HG02763 (cell line): Measurements from ENCODE around the gene GSTA1.
"Not testable (repeated sequence)": the region's sequence is repeated elsewhere in the genome, so short reads cannot be mapped to it uniquely, and the experiment has no call there.

ENCODE experiments used
- ATAC-seq: cut with Tn5 transposase; IDR thresholded peaks from one replicate; pipeline ENCODE4 v1.9.1; 2021; ENCODE audit warnings: mild to moderate bottlenecking, moderate library complexity; ENCODE audit not compliant: unreplicated experiment

Gene GSTA1

DNA sequence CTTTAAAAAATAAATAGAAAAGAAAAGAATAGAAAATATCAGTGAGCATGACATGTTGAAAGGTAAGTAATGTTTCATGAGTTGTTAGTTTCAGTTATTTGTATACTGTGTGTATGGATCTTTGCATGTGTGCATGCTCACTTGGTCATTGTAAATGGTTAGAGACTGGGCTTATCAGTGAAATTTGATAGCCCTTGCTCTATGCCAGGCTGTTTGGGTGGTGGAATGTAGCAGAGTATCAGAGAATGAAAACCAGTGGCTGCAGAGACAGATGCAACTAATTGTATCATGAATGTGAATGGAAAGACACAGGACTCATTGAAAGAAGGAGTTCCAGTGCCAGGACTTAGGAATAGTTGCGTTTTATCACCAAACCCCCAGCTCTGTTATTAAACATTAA is 44.5 kb downstream of the GSTA1 start:
- ATAC-seq = no peak

DNA sequence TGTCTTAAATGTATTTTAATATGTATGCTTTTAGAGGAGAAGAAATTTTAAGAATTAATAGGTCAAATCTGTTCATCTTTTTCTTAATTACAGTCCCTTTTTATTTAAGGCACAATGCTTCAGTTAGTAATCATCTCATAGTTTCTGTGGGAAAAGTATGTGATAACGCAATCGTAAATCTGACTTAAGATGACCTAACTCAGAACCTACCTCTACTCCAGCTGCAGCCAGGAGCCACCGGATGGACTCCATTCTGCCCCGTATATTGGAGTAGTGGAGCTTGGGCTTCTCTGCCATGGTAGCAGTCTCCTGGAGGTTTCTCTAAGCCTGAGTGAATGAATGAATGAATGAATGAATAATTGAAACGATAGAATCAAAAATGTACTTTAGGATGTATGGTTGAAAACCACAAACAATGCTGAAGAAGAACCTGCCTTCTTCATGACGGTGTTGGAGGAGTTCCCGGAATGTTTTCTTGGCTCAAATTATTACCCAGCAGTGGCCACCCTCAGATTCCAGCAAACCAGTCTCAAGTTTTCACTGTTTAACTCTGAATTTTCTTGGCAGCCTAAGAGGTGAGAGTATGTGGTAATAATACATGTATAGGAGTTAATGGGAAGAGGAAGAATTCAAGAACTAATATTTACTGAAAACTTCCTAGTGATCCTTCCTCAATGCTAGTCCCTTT is 45.8 kb downstream of the GSTA1 start:
- ATAC-seq = not testable (repeated sequence)

DNA sequence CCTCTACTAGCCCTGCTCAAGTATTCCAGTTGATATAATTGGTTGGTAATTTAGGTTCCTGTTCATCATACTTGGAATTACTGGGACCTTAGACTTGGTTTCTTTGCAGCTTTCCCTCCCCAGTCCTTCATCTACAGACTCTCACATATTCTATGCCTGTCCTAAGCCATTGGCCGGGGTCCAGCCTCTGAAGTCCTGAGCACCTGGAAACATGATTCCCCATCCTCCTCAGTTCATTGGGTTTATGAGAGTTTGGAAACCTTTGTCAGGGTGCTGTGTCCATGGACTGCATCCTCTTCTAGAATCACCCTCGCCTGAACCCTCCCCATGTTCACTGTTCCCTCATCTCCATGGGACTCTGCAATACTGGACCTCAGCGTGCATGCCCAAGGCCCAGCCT is 49.2 kb downstream of the GSTA1 start:
- ATAC-seq = no peak

DNA sequence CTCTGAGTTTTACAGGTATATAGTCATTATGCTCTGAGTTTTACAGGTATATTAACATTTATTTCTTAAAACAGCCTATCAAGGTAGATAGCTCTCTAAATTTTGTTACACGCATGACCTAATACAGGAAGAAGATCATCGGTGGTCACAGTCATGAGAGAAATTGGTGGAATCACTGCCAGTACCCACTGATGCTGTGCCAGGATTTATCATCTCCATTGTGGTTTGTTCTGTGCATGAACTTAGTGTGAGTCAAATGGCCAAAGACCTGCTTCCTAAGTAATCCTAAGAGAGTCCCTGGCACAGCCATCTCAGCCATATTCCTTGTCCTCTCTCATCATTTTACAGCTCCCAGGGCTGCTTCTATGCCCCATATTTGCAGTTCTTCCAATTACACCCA is 50.5 kb downstream of the GSTA1 start:
- not testable (repeated sequence) for ATAC-seq

DNA sequence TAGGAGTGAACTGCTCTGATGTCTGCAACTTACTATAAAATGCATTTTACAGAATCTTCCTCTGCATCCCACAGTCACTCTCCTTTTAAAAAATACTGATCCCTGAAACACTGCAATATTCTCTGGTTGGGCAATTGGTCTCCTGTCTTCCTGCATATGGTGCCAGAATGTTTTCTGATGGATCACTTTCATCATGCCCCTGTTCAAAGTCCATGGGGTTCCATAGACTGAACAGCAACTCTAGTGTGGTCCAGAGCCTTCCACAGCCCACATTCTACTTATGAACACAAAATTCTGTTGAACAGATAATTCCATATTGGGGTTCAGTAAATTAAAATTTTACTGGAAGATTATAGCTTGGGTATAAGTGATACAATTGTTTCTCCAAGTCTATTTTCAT is 51.3 kb downstream of the GSTA1 start:
- ATAC-seq = no peak

DNA sequence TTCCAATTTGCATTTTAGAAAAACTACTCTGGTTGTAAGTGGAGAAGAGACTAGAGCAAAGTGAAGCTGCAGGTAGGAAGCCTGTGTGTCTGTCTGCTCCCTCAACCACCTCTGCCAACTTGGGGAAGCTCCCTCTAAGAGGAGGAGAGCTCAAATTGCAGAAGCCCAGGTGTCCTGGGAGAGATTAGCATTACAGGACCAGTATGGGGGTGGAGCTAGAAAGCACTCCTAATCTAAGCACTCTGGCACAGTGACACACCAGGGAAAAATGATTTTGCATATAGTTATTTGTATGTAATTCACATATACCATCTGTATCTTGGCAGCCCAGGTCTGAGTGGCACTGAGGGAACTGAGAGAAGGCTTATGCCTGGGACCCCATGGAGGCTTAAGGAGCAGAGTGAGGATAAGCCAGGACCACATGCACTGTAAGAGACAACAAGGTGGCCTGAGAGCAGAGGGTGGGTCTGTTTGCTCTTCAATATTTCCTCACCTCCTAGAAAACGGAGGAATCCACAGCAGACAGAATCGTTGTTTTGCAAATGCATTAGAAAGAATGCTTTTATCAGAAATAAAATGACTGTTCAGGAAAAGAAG is 54.0 kb downstream of the GSTA1 start:
- no peak for ATAC-seq

DNA sequence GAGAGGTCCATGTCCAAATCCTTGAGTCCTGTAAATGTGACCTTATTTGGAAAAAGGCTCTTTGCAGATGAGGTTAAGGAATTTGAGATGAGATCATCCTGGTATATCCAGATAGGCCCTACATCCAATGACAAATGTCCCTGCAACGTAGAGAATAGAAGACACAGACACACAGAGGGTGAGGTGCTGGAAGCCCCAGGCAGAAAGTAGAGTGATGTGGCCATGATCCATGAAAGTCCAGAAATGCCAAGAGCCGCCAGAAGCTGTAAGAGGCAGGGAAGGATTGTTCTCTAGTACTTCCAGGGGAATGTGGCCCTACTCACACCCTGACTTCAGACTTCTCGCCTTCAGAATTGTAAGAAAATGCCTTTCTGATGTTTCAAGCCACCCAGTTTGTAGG is 56.3 kb downstream of the GSTA1 start:
- ATAC-seq = not testable (repeated sequence)

DNA sequence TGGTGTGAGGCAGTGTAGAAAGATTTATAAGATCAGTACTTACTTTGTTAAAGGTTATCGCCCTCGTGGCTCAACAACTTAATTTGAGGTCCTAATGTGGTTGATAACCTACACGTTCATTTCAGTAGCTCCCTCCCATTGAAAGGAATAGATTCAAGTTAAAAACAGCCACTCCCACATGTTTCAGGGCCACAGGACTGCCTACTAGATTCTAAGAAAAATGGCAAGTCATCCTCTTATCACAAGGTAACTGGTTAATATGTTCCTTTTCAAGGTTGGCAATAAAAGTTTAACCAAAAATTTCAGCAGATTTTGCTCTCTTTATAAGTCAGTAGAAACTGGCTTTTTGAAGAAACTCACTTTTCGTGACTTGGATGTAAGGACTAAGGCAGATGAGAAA is 57.4 kb downstream of the GSTA1 start:
- ATAC-seq = no peak

DNA sequence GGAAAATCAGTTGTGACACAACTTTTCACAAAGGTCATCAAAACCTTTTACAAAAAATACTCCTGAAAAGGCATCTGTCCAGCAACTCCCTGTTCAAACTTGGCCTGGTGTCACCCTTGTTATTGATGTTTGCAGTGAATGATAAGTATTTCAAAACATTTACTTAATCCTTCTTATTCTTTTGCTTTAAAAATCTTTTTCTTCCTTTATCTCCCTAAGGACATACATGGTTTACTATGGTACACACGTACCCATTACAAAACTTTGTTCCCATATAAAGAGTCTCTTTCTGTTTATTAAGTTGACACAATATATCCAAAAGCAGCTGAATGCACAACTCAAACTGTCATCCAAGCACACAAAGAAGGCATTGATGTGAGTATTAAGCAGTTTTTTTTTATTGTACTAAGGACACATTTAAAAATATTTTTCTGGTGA is 57.8 kb downstream of the GSTA1 start:
- ATAC-seq = no peak

DNA sequence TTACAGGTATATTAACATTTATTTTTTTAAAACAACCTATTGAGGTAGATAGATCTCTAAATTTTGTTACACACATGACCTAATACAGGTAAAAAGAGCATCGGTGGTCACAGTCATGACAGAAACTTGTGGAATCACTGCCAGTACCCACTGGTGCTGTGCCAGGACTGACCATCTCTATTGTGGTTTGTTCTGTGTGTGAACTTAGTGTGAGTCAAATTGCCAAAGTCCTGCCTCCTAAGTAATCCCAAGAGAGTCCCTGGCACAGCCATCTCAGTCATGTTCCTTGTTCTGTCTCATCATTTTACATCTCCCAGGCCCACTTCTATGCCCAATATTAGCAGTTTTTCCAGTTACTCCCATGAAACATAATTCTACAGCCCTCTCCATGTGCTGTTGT is 61.7 kb downstream of the GSTA1 start:
- no peak for ATAC-seq
